PC-9 (cell line): ENCODE measurements around the gene TIAM2.

Experiments
- EZH2 ChIP-seq: fragments of 200-600 bp; sonication (generic); IDR thresholded peaks from 2 replicates; pipeline ENCODE4 v1.8.0; 2017; ENCODE audit warnings: antibody characterized with exemption, low read depth
- TF ChIP-seq, protein P1 (sequence below): fragments of 200-600 bp; sonication (generic); conservative IDR thresholded peaks from 2 replicates; pipeline ENCODE4 v1.6.1; 2017; ENCODE audit warnings: mixed run types, antibody characterized with exemption, mild to moderate bottlenecking, moderate library complexity

DNA sequence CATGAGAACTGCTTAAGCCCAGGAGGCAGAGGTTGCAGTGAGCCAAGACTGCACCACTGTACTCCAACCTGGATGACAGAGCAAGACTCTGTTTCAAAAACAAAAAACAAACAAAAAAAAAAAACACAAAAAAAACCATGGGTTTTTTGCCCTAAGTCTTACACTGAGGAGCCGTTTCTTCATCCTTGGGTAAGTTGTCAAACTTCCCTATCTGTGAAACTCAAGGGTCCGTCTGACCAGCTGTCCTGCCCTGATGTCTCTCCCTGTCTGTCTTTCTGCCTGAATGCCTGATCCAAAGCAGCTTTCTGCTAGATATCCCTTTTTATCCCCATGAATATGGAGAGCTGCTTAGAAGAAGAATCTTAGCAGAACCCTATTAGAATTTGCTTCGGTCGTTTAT lies 227.4 kb downstream of the TIAM2 start:
- TF ChIP-seq, protein P1, sequence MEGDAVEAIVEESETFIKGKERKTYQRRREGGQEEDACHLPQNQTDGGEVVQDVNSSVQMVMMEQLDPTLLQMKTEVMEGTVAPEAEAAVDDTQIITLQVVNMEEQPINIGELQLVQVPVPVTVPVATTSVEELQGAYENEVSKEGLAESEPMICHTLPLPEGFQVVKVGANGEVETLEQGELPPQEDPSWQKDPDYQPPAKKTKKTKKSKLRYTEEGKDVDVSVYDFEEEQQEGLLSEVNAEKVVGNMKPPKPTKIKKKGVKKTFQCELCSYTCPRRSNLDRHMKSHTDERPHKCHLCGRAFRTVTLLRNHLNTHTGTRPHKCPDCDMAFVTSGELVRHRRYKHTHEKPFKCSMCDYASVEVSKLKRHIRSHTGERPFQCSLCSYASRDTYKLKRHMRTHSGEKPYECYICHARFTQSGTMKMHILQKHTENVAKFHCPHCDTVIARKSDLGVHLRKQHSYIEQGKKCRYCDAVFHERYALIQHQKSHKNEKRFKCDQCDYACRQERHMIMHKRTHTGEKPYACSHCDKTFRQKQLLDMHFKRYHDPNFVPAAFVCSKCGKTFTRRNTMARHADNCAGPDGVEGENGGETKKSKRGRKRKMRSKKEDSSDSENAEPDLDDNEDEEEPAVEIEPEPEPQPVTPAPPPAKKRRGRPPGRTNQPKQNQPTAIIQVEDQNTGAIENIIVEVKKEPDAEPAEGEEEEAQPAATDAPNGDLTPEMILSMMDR: no peak
- TF ChIP-seq EZH2: no peak
